PFSK-1 (cell line): Measurements from ENCODE around the gene TMEM100.
A peak's percentile ranks its signal among the peaks of the same experiment; 100 is the strongest.

Source experiments
- FOXP2 ChIP-seq: optimal IDR thresholded peaks from 2 replicates; pipeline ENCODE3; 2011; ENCODE audit warnings: borderline replicate concordance, control low read depth, inconsistent platforms; ENCODE audit not compliant: insufficient read depth; ENCODE audit errors: extremely low read length, extremely low read depth
- POLR2AphosphoS5 ChIP-seq: IDR thresholded peaks from 2 replicates; pipeline ENCODE4 v1.6.1; 2012; ENCODE audit warnings: low read depth, mild to moderate bottlenecking, control low read depth, low read length, moderate library complexity
- REST ChIP-seq, 2 experiments: IDR thresholded peaks; 2 replicates each; pipeline versions ENCODE4 v1.6.1 to v1.8.0; 2011 to 2012; ENCODE audit warnings: low read depth in 2 of 2, low read length in 2 of 2, control low read depth in 1 of 2, inconsistent platforms in 1 of 2, mild to moderate bottlenecking in 1 of 2, moderate library complexity in 1 of 2; ENCODE audit not compliant: insufficient read depth in 1 of 2
- SIN3A ChIP-seq: IDR thresholded peaks from 2 replicates; pipeline ENCODE4 v1.6.1; 2012; ENCODE audit warnings: mild to moderate bottlenecking, low read length, moderate library complexity, borderline replicate concordance; ENCODE audit not compliant: insufficient read depth
- TAF1 ChIP-seq: IDR thresholded peaks from 2 replicates; pipeline ENCODE4 v1.6.1; 2012; ENCODE audit warnings: low read length, control low read depth, borderline replicate concordance; ENCODE audit not compliant: insufficient read depth

Gene TMEM100

GRCh38 chr17:55768936-55769624 lies 46.4 kb upstream of the TMEM100 start:
- TF ChIP-seq SIN3A (no peak), FOXP2 (no peak), REST (IDR thresholded peaks at IDR 0.05; ENCODE audit: insufficient read depth in 1 of 2, low read depth in 2 of 2, low read length in 2 of 2) (no peak), POLR2AphosphoS5 (no peak), TAF1 (no peak)

GRCh38 chr17:55765472-55765871 lies 42.8 kb upstream of the TMEM100 start:
- TF ChIP-seq TAF1 = no peak
- TF ChIP-seq POLR2AphosphoS5 = no peak
- no peak for TF ChIP-seq SIN3A
- no peak for TF ChIP-seq FOXP2
- TF ChIP-seq REST (IDR thresholded peaks at IDR 0.05; ENCODE audit: insufficient read depth in 1 of 2, low read depth in 2 of 2, low read length in 2 of 2) = no peak

- TF ChIP-seq POLR2AphosphoS5 (no peak), REST (IDR thresholded peaks at IDR 0.05; ENCODE audit: insufficient read depth in 1 of 2, low read depth in 2 of 2, low read length in 2 of 2) (no peak), TAF1 (no peak), FOXP2 (no peak), SIN3A (no peak)
Measured at GRCh38 chr17:55764610-55765009, 41.9 kb upstream of the TMEM100 start.

- TF ChIP-seq TAF1 (peak; percentile 42; the same call in 1 of the 2 replicates), REST (IDR thresholded peaks at IDR 0.05; ENCODE audit: insufficient read depth in 1 of 2, low read depth in 2 of 2, low read length in 2 of 2) (no peak), POLR2AphosphoS5 (no peak), SIN3A (no peak)
Measured at GRCh38 chr17:55763856-55764255, 41.2 kb upstream of the TMEM100 start.
